HG03039 (cell line): Measurements from ENCODE around the gene KCNH8.
"Not testable (repeated sequence)": the region's sequence is repeated elsewhere in the genome, so short reads cannot be mapped to it uniquely, and the experiment has no call there.

Source experiments
- ATAC-seq: cut with Tn5 transposase; IDR thresholded peaks from one replicate; pipeline ENCODE4 v1.9.1; 2021; ENCODE audit warnings: mild to moderate bottlenecking, moderate library complexity; ENCODE audit not compliant: unreplicated experiment

The KCNH8 gene

DNA sequence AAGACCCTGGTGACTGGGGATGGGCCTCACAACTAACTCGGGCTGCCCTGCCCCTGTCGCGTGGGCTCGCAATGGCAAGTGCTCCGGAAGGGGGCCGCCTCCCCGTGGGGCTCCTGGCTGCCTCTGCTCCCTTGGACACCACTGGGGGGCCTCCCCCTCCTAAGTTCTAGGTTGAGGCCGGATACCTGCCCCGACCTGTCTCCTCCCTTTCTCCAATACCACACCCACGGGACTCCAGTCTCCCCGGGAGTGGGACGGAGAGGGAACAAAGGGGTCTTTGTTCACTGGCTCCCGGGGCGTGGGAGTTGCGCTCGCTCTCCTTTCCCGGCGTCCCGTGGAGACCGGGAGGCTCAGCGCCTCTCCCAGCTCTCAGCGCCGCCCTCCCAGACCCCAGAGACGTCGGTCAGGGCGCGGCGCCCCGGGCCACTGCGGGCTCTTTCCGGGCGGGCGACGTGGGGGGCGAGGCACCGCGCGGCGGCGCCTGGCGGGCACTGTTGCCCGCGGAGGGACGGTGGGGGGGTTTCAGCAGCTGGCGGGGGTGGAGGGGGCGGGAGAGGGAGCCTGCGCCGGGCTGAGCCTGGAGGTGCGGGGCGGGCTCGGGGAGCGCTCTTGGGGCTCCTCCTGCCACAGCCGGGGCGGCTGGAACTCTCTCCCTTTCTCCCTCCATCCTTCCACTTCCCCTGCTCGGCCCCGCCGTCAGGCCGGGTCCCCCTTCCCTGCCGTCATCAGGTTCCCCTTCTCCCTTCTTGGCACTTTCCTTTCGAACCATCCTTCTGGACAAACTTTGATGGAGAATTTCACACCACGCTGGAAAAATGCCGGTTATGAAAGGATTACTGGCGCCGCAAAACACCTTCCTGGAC, at the start of gene KCNH8:
Gene KCNH8 (plus strand): TSS at position 606 of the 863 bp plus-strand sequence. CDS start 210 bp downstream, at position 816.
- no peak for ATAC-seq

DNA sequence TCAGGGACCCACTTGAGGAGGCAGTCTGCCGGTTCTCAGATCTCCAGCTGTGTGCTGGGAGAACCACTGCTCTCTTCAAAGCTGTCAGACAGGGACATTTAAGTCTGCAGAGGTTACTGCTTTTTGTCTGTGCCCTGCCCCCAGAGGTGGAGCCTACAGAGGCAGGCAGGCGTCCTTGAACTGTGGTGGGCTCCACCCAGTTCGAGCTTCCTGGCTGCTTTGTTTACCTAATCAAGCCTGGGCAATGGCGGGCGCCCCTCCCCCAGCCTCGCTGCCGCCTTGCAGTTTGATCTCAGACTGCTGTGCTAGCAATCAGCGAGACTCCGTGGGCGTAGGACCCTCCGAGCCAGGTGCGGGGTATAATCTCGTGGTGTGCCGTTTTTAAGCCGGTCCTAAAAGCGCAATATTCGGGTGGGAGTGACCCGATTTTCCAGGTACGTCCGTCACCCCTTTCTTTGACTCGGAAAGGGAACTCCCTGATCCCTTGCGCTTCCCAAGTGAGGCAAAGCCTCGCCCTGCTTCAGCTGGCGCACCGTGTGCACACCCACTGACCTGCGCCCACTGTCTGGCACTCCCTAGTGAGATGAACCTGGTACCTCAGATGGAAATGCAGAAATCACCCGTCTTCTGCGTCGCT, 45.5 kb upstream of the KCNH8 start:
- ATAC-seq: not testable (repeated sequence)

DNA sequence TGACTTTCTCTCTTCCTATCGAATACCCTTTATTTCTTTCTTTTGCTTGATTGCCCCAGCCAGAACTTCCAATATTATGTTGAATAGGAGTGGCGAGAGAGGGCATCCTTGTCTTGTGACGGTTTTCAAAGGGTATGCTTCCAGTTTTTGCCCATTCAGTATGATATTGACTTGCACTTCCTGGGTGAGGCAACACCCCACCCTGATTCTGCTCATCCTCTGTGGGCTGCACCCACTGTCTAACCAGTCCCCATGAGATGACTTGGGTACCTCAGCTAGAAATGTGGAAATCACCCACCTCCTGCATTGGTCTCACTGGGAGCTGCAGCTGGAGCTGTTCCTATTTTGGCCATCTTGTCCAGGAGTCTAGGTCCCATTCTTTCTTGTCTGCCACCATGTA, 44.8 kb upstream of the KCNH8 start:
- no peak for ATAC-seq

DNA sequence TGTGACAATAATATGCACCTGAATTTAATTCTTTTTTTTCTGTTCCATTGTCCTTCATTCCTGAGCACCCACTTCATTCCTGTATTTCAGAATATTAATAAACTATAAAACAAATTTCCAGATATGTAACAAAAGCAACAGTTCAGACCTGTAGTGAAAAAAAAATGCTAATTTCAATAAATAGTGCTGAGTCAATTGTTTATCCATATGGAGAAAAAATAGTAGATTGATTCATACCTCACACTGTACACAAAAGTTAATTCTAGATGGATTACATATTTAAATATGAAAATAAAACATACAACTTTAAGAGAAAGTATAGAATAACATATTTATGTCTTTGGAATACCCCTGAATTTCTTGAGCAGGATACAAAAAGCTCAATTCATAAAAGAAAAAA, 43.9 kb upstream of the KCNH8 start:
- no peak for ATAC-seq

DNA sequence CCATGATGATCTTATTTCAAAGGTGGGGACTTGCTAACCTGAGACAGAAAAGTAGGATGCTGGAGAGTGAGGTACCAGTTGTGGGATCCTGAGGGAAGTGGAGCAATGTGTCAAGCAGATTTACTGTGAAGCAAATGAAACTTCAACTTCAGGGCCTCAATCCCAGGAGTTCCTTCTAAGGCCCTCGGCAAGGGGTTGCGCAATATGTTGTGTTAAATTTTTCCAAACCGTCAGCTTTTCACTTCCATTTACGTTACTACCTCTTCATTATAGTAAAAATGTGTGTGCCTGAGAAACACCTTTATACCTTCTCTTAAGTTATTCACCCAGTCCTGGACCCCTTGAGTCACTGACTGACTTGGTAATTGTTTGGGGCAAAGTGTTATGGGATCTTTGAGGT, 42.5 kb upstream of the KCNH8 start:
- ATAC-seq: no peak

DNA sequence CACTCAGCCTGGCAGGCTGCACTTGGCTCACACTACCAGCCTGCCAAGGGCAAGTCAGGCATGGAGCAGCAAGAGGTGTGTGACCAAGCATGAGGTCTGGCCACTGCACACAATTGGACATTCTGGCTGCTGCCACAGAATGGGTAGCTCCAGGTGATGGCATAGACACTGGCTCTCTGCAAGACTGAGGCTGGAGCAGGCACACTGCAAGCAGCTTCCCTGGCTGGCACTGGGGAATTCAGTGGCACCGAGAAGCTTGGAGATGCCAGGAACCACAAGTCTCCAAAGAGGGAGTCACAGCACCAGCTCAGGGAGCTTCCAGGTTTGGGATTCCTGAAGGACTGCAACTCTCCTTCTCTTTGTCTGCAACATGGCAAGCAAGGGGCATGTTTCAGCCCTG, 42.0 kb upstream of the KCNH8 start:
- no peak for ATAC-seq

DNA sequence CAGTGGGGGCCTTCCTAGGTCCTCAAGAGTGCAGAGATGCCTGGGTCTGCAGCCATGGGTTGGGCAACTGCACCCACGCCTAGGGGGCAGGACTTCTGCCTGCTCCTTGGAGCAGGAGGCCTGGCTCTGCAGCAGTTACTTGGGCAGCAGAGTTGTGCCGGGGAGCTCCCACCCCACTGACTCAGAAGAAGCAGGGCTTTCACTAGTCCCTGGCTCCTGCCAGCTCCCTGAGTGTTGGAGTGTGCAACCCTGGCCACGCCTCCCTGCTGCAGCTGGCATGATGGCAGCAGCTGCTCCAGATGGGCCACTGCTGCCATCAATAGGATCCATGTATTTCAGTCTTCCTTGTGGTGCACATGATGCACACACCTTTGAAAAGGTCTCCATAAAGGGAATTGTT, 40.6 kb upstream of the KCNH8 start:
- ATAC-seq: no peak

DNA sequence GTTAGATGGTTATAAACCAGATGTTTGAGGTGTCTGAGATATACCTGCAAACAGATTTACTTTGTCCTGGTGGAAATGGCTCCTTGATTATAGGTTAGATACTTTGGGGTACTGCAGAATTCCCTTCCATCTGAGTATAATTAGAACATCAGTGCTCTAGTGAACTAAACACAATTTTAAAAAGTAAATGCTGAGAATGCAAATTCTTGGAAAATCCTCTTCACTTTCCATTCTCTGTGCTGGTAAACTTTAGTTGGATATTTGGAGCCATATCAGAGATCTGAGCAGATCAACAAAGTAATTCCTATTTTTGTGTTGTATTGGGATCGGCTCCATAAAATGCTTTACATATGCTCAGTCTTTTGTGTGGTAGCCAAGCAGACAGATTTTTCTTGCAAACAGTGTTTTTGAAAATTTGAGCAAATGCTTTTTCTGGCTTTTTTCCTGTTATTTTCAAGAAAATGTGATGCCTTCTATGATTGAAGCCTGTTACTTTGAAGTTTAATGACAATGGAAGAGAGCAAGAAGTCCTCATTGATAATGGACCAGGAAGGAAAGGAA, 37.9 kb upstream of the KCNH8 start:
- no peak for ATAC-seq

DNA sequence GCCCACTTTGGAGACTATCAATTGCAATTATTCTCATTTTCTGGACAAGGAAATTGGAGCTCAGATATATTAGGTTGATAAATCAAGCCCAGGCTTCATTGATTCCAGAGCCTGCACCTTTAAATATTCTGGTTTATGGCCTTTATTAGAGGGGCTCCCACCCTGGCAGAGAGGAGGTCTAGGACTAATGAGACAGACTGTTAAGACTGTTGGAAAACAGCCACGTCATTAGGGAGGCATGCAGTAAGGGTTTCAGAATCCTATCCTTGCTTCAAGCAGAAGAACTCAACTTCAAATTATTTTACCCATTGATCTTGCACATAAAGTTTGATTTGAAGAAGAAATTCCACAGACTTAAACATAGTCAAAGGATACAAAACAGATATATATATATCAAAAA, 33.8 kb upstream of the KCNH8 start:
- ATAC-seq: no peak

DNA sequence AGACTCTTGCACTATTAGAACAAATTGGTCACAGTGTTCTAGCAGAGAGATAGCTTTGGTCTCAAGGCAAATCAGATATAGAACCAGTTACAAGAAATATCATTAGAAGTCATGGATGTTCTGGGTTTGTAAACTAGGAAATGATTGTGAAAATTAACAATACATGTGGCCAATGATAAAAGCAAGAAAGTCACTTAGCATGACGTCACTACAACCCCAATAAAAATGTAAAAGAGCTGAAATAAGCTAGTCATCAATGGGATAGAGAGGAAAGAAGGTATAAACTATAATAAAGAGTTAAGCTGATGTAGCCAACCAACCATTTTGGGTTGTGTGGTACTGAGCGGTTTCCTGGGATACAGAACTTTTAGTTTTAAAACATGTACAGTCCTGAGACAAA, 32.1 kb upstream of the KCNH8 start:
- ATAC-seq: no peak

DNA sequence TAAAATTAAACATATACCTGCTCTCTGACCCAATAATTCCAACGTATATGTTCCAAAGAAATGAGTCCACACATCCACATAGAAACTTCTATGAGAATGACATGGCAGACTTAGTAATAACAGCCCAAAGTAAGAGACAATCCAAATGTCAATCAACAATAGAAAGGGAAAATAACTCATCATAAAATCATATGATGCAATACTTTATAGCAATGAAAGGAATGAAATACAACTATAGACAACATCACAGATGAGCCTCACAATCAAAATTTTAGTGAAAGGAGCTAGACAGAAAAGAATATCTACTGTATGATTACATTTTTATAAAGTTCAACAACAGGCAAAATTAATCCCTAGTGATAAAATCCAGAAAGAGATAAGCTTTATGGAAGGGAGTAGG, 23.6 kb upstream of the KCNH8 start:
- ATAC-seq: no peak

DNA sequence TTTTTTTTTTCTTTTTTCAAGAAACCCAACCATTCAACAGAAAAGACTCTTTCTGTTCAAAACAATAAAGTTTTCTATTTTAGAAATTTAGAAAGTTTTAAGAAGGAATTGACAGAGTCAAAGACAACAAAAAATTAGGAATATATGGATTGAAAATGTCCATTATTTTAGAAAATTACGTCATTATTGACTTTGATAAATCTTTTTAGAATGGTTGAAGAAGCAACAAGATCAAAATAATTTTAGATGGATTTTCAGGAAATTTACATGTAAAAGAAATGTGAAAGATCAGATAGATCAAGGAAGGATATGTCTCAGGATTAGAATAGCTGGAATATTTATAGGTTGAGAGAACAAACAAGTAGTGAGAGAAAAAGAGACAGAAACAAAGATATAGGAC, 8.4 kb upstream of the KCNH8 start:
- ATAC-seq: no peak

DNA sequence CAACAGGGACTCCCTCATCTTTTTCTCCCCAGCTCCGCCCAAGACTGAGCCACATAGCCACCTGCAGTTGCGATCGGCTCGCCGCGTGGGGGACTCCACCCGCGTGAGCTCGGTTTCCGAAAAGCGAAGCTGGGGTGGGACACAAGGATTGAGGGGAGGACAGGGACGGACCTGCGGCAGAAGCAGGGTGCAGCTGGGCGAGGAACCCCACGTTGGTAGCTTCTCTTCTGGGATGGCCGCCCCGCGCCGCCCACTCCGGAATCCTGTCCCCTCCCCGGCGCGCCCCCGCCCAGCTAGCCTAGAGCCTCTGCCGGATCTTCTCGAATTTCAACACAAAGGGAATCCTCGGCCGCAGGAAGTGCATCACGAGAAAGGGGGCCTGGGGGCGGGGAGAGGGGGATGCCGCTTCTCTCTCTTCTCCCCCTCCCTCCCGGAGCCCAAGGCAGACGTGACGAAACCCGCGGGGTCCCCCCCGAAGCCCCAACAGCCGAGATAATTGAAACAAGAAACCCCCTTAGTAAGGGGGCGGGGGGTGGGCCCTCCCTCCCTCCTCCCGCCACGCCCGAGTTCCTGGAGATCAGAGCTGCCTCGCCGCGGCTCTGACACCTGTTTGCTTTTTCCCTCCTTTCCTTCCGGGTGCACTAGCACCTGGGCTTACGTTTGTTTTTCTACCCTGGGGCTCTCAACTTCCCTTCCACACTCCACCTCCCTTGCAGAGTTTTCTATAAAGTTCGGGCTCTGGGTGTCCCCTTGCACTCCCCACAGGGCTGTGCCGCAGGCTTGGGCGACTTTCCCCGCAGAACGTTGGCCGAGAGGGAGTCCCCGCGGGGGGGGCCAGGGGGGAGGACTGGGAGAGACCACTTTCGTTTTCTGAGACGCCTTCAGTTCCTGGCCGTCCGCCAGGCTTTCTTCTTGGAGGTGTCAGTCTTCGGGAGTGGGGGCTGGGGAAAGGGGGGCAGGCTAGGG, 1.3 kb upstream of the KCNH8 start:
- peak; percentile 72 for ATAC-seq

DNA sequence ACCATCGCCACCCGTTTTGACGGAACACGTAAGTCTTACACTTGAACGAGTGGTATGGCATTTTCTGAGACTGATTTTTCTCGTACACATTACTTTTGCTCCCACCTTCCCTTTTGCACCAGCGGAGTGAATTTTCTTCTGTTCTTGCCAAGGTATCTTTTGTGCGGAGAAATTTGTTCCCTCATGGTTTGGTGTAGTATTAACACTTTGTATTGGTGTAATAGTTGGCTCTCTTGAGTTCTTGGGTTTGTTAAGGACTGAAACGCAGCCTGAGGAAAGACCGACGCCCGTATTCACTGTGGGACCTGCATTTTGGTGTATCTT, 420 bp downstream of the KCNH8 start:
- no peak for ATAC-seq

DNA sequence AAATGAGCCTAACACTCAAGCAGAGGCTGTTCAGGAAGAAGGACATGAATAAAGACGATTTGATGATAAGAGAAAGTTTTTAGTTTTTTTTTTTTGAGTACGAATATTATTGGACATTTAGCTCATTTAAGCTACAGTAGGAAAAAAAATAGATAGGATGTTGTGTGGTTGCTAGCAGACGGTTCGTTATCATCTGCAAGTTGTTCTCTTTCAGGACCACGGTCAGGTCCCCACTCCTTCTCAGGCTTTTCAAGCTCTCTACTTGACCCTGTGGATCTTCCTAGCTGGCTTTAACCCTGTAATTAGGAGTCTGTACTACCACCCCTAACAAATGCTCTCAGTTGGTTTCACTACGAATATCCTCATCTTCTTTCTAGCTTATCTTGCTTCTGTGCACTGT, 1.1 kb downstream of the KCNH8 start:
- ATAC-seq: no peak

DNA sequence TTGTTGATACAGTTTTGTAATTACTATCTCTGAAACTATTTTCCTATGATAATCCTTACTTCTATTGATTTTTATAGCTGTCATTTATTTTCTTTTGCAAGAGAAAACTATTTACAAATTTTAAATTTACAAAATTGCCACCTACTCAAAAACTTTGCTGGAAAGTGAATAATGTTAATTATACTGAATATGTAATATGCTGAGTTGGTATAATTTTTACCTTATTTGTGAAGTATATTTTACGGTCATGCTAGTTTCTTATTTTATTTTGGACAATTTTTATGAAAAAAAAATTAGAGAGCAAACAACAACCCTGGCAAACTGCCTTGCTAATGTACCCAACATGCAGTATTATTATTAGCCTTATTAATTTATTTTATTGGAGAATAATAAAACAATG, 2.9 kb downstream of the KCNH8 start:
- no peak for ATAC-seq

DNA sequence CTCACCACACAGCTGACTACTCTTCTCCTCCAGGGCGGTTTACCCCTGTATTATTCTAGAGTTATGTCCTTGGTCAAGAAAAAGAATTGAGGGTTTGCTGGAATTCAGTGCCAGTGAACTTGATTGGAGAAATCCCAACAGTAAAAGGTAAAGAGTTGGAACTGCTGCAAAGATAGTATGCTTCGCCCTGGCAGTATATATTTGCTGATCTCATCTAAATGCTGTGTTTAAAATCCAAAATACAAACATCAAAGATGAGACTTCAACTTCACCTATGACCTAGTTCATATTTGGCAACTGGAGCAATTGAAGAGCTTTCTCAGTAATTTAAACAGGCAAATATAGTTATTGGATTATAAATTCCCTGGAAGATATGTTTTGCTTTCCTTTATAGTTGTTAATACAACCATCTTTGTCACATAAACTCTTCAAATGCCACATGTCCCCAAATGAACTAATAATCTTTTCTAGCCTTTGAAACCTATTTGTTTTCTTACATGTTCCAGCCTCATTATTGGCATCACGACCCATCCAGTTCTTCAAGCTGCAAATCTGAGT, 6.5 kb downstream of the KCNH8 start:
- ATAC-seq: no peak

DNA sequence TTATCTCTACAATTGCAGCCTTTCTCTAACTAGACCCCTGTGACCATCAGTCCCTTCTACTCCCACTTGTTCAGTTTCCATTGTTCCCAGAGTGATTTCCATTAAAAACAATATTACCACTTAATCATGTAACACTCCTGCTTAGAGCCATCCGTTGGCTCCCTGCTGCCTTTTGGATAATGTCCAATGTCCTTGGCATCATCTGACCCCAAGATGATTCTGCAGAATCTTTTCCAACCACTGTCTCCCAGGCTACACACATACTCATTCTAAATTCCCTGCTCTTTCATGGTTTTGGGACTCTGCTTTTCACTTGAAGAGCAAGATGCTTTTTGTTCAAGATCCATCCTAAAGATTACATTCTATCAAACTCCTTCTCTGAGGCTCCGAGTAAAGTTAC, 7.1 kb downstream of the KCNH8 start:
- ATAC-seq: no peak

DNA sequence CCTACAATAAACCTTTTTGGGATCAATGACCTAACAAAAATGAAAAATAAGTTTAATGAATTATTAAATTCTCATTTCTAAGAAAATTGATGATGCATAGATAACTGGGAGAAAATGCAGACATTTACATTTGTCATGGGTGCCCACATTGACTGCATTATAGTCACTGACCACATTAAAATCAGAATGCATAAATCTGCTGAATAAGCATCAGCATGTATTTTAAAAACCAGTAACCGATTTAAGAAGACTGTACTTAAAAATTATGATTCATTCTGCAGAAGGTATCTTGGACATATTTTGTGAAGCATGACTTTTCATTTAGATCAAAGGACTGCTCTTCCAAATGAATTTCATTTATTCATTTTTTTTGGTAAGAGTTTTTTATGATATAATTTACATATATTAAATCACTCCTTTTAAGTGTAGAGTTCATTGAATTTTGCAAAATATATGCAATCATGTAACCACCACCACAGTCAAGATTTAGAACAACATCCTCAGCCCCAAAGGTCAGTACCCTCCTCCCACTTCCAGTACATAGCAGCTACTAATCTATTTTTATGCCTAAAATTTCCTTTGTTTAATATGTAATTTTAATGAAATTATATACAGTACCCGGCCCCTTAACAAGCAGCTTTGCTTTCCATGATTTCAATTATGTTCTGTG, 11.8 kb downstream of the KCNH8 start:
- no peak for ATAC-seq

DNA sequence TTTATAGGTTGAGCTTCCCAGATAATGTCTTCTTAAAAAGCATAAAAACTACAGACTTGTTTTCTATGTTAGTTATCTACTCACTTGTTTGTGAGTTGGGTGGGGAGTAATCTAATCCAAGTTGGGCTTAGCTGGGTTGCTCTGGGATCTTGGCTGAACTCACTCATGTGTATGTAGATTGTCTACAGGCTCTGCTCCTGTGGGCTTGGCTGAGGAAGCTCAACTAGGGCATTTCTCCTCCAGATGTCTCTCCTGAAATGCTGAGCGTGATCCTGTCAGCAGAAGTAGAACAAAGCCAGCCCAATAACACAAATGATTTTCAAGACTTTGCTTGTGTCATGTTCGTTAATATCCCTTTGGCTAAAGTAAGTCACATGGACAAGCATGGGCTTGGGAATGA, 17.3 kb downstream of the KCNH8 start:
- no peak for ATAC-seq
